Skin of body (tissue), 2 donors: ENCODE data around the gene NR3C2. TPM values are rescaled to one million over a fixed set of nuclear protein-coding genes. Genes with fewer than 3 reads are reported as not detected.
A peak's percentile ranks its signal among the peaks of the same experiment; 100 is the strongest.

Experiments used
- DNase-seq: peaks from one replicate; lab custom pipeline; 2025; lab: John Stamatoyannopoulos, UW
- total RNA-seq: library from RNA; depleted of rRNA; stranded (reverse); fragments of >200 nt; gene quantifications from one replicate; pipeline ENCODE4 v1.2.3, GENCODE V29; 2014

NR3C2 gene
- total RNA-seq, 1 donor from 2014 or later: 5.2 TPM

DNA sequence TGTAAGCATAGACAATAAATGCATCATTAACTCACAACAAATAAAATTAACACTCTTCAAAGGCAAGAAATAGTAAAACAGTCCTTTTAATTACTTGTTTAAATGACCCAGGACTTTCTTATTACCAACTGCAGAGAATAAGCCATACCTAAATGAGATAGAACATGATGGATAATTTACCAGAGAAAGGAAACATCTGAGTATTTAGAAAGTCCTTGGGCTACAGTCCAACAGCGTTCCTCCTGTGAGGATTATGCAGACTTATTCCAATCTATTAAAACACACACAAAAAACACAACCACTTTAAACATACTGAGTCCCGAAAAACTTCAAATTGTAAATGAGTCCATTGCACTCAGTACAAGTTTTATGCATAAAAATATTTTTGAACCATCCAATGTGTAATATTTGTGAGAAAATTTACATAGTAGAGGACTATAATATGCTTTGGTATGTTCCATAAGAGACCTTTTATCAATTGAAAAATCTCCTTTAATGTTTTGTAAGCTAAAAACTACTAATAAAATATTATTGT lies 129.2 kb downstream of the NR3C2 start:
- DNase-seq: no peak

DNA sequence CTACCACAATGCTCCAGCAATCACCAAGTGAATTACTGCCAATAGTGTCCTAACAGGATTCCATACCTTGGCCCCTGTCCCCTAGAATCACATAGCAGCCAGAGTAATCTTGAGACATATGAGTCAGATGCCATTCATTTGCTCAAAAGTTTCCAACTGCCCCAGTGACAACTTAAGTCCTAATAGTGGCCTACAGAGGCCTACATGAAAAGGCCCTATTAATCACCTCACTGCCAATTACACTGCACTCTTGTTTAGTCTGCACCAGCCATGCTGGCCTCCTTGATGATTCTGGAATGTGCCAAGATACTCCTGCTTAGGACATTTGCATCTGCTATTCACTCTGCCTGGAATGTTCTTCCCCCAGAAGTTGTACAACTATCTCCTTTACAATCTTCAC lies 130.7 kb downstream of the NR3C2 start:
- DNase-seq: no peak

- DNase-seq: no peak
These were observed 131.5 kb downstream of the NR3C2 start for GRCh38 chr4:148310756-148311155.

DNA sequence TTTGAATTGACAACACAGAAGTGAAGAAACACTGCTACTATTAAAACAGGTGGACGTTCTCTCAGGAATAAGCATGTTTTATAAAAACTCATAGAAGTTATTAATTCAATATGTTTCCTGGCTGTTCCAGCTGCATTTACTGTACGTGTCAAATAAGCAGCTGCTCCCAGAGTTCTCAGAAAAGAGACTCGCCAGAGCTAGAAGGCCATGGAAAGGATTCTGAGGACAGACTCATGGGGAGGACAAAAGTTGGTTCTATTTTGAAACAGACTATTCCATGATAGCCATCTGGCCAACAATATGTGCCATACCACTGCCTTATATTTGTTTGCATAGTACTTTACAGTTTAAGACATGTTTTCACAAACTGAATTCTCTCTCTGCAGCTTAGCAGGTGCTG lies 136.5 kb downstream of the NR3C2 start:
- peak; percentile 9 for DNase-seq

- no peak for DNase-seq
These were observed 139.8 kb downstream of the NR3C2 start for GRCh38 chr4:148302416-148302815.

GRCh38 chr4:148300877-148301276 lies 141.3 kb downstream of the NR3C2 start:
- no peak for DNase-seq

- no peak for DNase-seq
These were observed 142.9 kb downstream of the NR3C2 start for GRCh38 chr4:148299337-148299736.

DNA sequence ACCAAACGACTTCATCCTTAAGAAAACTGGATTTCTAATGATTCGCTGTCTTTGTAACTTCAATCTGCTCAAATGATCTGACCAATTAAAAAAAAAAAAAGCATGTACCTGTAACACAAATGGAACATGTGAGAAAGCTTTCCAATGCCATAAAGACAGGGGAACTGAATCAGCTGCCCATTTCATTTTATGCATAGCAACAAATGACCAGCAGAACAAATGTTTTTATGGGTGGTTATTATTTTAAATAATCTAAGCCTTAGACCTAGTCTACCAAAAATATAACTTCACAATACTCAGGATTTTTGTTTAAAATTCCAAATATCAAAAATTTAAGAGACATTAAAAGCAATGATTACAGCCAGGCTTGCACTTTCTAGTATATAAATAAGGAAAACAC lies 145.7 kb downstream of the NR3C2 start:
- no peak for DNase-seq

GRCh38 chr4:148295642-148296041 lies 146.6 kb downstream of the NR3C2 start:
- DNase-seq: no peak

DNA sequence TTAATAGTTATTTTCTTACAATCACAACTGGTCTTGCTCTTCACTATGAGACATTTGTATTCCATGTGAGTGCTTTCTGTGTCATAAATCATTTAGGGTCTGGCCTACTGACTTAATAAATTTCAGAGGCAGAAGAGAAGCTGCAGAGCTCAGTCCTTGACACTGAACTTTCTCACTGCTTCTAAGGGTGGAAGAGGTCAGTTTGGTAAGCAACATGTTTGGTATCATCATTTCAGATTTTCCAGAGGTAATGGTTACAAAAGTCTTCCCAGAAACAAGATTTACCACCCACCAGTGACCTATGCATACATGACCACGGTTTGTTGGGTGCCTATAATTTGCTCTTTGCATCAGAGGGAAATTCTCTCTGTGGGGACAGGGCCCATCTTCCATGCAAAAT lies 148.6 kb downstream of the NR3C2 start:
- no peak for DNase-seq

- DNase-seq: no peak
These were observed 149.5 kb downstream of the NR3C2 start for GRCh38 chr4:148292686-148293085.

DNA sequence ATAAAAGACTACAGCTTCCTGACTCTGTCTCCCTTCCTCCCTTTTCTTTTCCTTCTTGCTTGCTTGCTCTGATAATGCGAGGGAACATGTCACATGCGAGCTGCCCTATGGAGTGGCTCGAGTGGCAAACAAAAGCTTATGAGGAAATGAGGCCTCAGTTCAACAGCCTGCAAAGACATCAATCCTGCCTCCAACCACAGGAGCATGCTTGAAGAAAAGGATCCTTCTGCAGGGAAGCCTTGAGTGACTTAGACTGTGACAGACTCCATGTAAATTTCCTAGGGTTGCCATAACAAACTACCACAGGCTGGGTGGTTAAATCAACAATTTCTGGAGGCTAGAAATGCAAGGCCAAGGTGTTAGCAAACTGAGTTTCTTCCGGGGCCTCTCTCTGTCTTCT lies 152.5 kb downstream of the NR3C2 start:
- DNase-seq: no peak

- no peak for DNase-seq
These were observed 153.8 kb downstream of the NR3C2 start for GRCh38 chr4:148288448-148288847.

- no peak for DNase-seq
These were observed 155.1 kb downstream of the NR3C2 start for GRCh38 chr4:148287111-148287510.

- no peak for DNase-seq
These were observed 156.2 kb downstream of the NR3C2 start for GRCh38 chr4:148286012-148286411.

- DNase-seq: no peak
These were observed 158.5 kb downstream of the NR3C2 start for GRCh38 chr4:148283665-148284064.

DNA sequence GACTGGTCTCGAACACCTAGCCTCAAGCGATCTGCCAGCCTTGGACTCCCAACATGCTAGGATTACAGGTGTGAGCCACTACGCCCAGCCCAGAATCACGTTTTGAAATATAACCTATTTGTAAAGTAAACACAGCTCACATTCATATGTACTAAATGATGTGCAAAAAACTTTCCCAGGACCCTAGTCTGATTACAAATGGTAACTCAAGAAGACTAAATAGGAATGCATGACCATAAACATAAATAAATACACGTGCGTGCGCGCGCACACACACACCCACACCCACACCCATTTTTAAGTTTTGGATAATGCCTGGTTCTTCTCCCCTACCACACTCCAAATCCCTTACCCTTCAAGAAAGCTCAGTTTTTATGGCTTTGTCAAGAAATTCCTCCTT lies 163.9 kb downstream of the NR3C2 start:
- DNase-seq: no peak

- no peak for DNase-seq
These were observed 166.9 kb downstream of the NR3C2 start for GRCh38 chr4:148275266-148275665.

DNA sequence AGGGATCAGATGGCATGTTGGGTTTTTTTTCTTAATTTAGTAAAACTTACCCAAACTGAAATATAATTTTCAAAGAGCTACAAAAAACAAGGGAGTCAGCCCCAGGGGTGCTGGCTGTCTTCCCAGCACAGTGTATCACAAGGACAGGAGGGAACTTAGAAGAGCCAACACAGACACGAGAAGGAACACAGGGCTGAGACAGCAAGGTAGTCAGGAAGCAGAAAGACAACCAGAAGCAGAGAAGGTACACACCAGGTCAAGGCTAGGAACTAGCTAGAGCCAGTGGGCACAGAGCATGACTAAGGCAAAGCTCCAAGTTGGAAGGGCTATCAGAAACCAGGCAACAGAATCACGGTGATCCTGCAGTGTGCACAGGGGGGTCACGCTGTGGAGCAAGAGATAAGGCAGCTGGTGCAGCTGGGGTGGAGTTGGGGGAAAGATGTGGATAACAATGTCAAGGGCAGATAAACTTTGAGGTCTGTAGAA lies 168.7 kb downstream of the NR3C2 start:
- DNase-seq: no peak

- DNase-seq: no peak
These were observed 171.0 kb downstream of the NR3C2 start for GRCh38 chr4:148271166-148271565.

DNA sequence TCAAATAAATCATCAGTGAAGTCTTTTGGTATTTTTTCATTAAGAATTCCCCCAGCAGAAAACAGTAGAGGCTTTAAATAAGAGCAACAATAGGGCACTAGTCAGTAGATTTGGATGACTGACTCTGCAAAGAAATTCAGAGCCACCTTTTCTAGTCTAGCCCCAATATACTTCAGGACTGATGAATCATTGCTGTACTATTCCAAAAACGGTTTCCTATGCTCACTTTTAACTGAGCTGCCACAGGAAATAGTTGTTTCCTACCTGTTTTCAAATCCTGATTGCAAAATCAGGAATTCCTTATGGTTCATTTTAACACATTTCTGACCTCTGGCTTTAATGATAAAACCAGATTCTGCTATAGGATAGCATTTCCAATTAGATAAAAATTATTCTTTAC lies 171.6 kb downstream of the NR3C2 start:
- no peak for DNase-seq

- DNase-seq: no peak
These were observed 173.4 kb downstream of the NR3C2 start for GRCh38 chr4:148268835-148269234.

DNA sequence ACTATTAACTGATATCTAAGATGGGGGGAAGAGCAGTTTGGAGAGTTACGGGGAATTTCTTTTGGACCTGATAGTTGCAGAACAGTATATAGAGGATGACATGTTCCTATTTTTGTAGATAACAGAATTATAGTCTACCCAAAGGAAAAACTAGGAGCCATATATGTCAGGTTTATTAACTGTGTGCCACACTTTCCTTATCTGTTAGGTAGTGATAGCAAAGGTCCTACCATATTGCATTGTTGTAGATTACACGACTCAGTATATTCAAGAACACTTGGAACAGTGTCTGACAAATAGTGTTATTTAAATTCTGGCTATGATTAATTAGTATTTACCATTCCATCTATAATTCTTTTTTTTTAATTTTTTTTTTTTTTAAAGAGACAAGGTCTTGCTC lies 175.3 kb downstream of the NR3C2 start:
- DNase-seq: no peak

- DNase-seq: no peak
These were observed 176.0 kb downstream of the NR3C2 start for GRCh38 chr4:148266240-148266639.
